ENCODE results near the gene MTMR1. TPM values are rescaled to one million over a fixed set of nuclear protein-coding genes. Genes with fewer than 3 reads are reported as not detected.

MTMR1 gene
- total RNA-seq, 1 experiment from 2014 or later = 33.2 TPM

GRCh38 chrX:150781677-150782076 is 88.5 kb downstream of the MTMR1 start:
- H3K4me3 ChIP-seq (ENCODE audit: low read length) = no peak overlapping the region
- H3K4me2 ChIP-seq (ENCODE audit: low read depth, low read length, poor library complexity, severe bottlenecking) = no peak overlapping the region
- no peaks in the 10 kb centered on the region for H4K20me1 ChIP-seq (ENCODE audit: insufficient read depth, low read depth, low read length)
- H3K27me3 ChIP-seq (ENCODE audit: low read length) = no peaks in the 10 kb centered on the region
- no peaks in the 10 kb centered on the region for H3K9me2 ChIP-seq (replicated peaks; ENCODE audit: insufficient read depth, low read length)
- no peak for DNase-seq
- no peaks in the 10 kb centered on the region for H3K79me2 ChIP-seq (ENCODE audit: low read length)
- no peaks in the 10 kb centered on the region for H3K9me3 ChIP-seq (ENCODE audit: low read length)
- H3K36me3 ChIP-seq (ENCODE audit: insufficient read depth, low read length) = no peaks in the 10 kb centered on the region
- no peak overlapping the region for H3K27ac ChIP-seq (ENCODE audit: low read length)
- H3K4me1 ChIP-seq (ENCODE audit: low read length) = no peaks in the 10 kb centered on the region
- H2AFZ ChIP-seq (ENCODE audit: low read length) = no peak overlapping the region
- H3K9ac ChIP-seq (ENCODE audit: low read length) = no peak overlapping the region

- Histone ChIP-seq H4K20me1 (ENCODE audit: insufficient read depth, low read depth, low read length) (no peaks in the 10 kb centered on the region), H3K9me3 (ENCODE audit: low read length) (no peaks in the 10 kb centered on the region), H3K9me2 (replicated peaks; ENCODE audit: insufficient read depth, low read length) (no peaks in the 10 kb centered on the region), H3K27ac (ENCODE audit: low read length) (no peak overlapping the region), H3K79me2 (ENCODE audit: low read length) (no peaks in the 10 kb centered on the region), H3K36me3 (ENCODE audit: insufficient read depth, low read length) (no peaks in the 10 kb centered on the region), H3K9ac (ENCODE audit: low read length) (no peak overlapping the region), H3K4me1 (ENCODE audit: low read length) (no peaks in the 10 kb centered on the region), H3K4me2 (ENCODE audit: low read depth, low read length, poor library complexity, severe bottlenecking) (no peak overlapping the region), H3K27me3 (ENCODE audit: low read length) (no peaks in the 10 kb centered on the region), H3K4me3 (ENCODE audit: low read length) (no peak overlapping the region), H2AFZ (ENCODE audit: low read length) (no peak overlapping the region)
- no peak for DNase-seq
Measured at GRCh38 chrX:150790021-150790420, 96.8 kb downstream of the MTMR1 start.

GRCh38 chrX:150792949-150793527 is 99.8 kb downstream of the MTMR1 start:
- Histone ChIP-seq H3K27ac (ENCODE audit: low read length) (no peak overlapping the region), H3K9me3 (ENCODE audit: low read length) (no peaks in the 10 kb centered on the region)

GRCh38 chrX:150805736-150806135 is 112.5 kb downstream of the MTMR1 start:
- no peaks in the 10 kb centered on the region for H4K20me1 ChIP-seq (ENCODE audit: insufficient read depth, low read depth, low read length)
- no peaks in the 10 kb centered on the region for H3K27me3 ChIP-seq (ENCODE audit: low read length)
- no peaks in the 10 kb centered on the region for H3K36me3 ChIP-seq (ENCODE audit: insufficient read depth, low read length)
- no peak overlapping the region for H2AFZ ChIP-seq (ENCODE audit: low read length)
- no peak for DNase-seq
- no peaks in the 10 kb centered on the region for H3K9me2 ChIP-seq (replicated peaks; ENCODE audit: insufficient read depth, low read length)
- no peaks in the 10 kb centered on the region for H3K4me1 ChIP-seq (ENCODE audit: low read length)
- H3K27ac ChIP-seq (ENCODE audit: low read length) = no peak overlapping the region
- H3K79me2 ChIP-seq (ENCODE audit: low read length) = no peaks in the 10 kb centered on the region
- no peak overlapping the region for H3K4me3 ChIP-seq (ENCODE audit: low read length)
- H3K9ac ChIP-seq (ENCODE audit: low read length) = no peak overlapping the region
- H3K9me3 ChIP-seq (ENCODE audit: low read length) = no peaks in the 10 kb centered on the region
- no peak overlapping the region for H3K4me2 ChIP-seq (ENCODE audit: low read depth, low read length, poor library complexity, severe bottlenecking)

More at GRCh38 chrX:150792949-150793527, 99.8 kb downstream of the MTMR1 start:
- no peaks in the 10 kb centered on the region for H3K36me3 ChIP-seq (ENCODE audit: insufficient read depth, low read length)
- no peaks in the 10 kb centered on the region for H3K9me2 ChIP-seq (replicated peaks; ENCODE audit: insufficient read depth, low read length)
- no peak overlapping the region for H3K9ac ChIP-seq (ENCODE audit: low read length)
- H2AFZ ChIP-seq (ENCODE audit: low read length) = no peak overlapping the region
- H3K4me1 ChIP-seq (ENCODE audit: low read length) = no peaks in the 10 kb centered on the region
- no peaks in the 10 kb centered on the region for H3K79me2 ChIP-seq (ENCODE audit: low read length)
- no peak overlapping the region for H3K4me3 ChIP-seq (ENCODE audit: low read length)
- DNase-seq = no peak
- H3K4me2 ChIP-seq (ENCODE audit: low read depth, low read length, poor library complexity, severe bottlenecking) = no peak overlapping the region
- no peaks in the 10 kb centered on the region for H4K20me1 ChIP-seq (ENCODE audit: insufficient read depth, low read depth, low read length)
- H3K27me3 ChIP-seq (ENCODE audit: low read length) = no peaks in the 10 kb centered on the region

GRCh38 chrX:150806827-150807226 is 113.6 kb downstream of the MTMR1 start:
- Histone ChIP-seq H3K79me2 (ENCODE audit: low read length) (no peaks in the 10 kb centered on the region), H3K27me3 (ENCODE audit: low read length) (no peaks in the 10 kb centered on the region), H3K9ac (ENCODE audit: low read length) (no peak overlapping the region), H3K9me3 (ENCODE audit: low read length) (no peaks in the 10 kb centered on the region), H4K20me1 (ENCODE audit: insufficient read depth, low read depth, low read length) (no peaks in the 10 kb centered on the region), H3K9me2 (replicated peaks; ENCODE audit: insufficient read depth, low read length) (no peaks in the 10 kb centered on the region), H3K36me3 (ENCODE audit: insufficient read depth, low read length) (no peaks in the 10 kb centered on the region), H3K4me1 (ENCODE audit: low read length) (no peaks in the 10 kb centered on the region), H3K4me2 (ENCODE audit: low read depth, low read length, poor library complexity, severe bottlenecking) (no peak overlapping the region), H2AFZ (ENCODE audit: low read length) (no peak overlapping the region), H3K4me3 (ENCODE audit: low read length) (no peak overlapping the region), H3K27ac (ENCODE audit: low read length) (no peak overlapping the region)
- DNase-seq = no peak

GRCh38 chrX:150813922-150814321 is 120.7 kb downstream of the MTMR1 start:
- Histone ChIP-seq H4K20me1 (ENCODE audit: insufficient read depth, low read depth, low read length) (no peaks in the 10 kb centered on the region), H3K4me3 (ENCODE audit: low read length) (no peak overlapping the region), H3K4me1 (ENCODE audit: low read length) (no peaks in the 10 kb centered on the region), H3K27ac (ENCODE audit: low read length) (no peak overlapping the region), H3K9me2 (replicated peaks; ENCODE audit: insufficient read depth, low read length) (no peaks in the 10 kb centered on the region), H2AFZ (ENCODE audit: low read length) (no peak overlapping the region), H3K9me3 (ENCODE audit: low read length) (no peaks in the 10 kb centered on the region), H3K79me2 (ENCODE audit: low read length) (no peaks in the 10 kb centered on the region), H3K4me2 (ENCODE audit: low read depth, low read length, poor library complexity, severe bottlenecking) (no peak overlapping the region), H3K27me3 (ENCODE audit: low read length) (no peaks in the 10 kb centered on the region), H3K36me3 (ENCODE audit: insufficient read depth, low read length) (no peaks in the 10 kb centered on the region), H3K9ac (ENCODE audit: low read length) (no peak overlapping the region)
- no peak for DNase-seq

Other genes with a start within 250 kb of the MTMR1 start
- gene MTM1, start 124.8 kb upstream of the MTMR1 start, total RNA-seq (2014; rRNA removed; shearing (Covaris generic); ENCODE audit: low replicate concordance) = 6.0 and 15.8 TPM in 2 replicates
- gene CD99L2, start 205.3 kb downstream of the MTMR1 start, total RNA-seq (2014; rRNA removed; shearing (Covaris generic); ENCODE audit: low replicate concordance) = 4.7 and 8.6 TPM in 2 replicates